Neural progenitor cell (in vitro differentiated cells): ENCODE data around the gene C12orf76. TPM values are rescaled to one million over a fixed set of nuclear protein-coding genes. Genes with fewer than 3 reads are reported as not detected.

Experiments used
- DNase-seq: peaks from one replicate; pipeline ENCODE4 v3.0.0-alpha.2; 2016; ENCODE audit warnings: low spot score
- H2AFZ ChIP-seq: fragments of 200-600 bp; sonication (generic); replicated peaks from 2 replicates; pipeline ENCODE4 v1.6.1; 2016; ENCODE audit warnings: antibody characterized with exemption
- H3F3A ChIP-seq: fragments of 200-600 bp; sonication (generic); 2 replicates; pipeline ENCODE4 v1.6.1; 2016; ENCODE audit warnings: antibody characterized with exemption, low read depth
- H3K27ac ChIP-seq: fragments of 200-600 bp; sonication (generic); 2 replicates; pipeline ENCODE4 v1.5.1; 2016; ENCODE audit warnings: mild to moderate bottlenecking
- H3K27me3 ChIP-seq: fragments of 200-600 bp; sonication (generic); 2 replicates; pipeline ENCODE4 v1.6.1; 2016; ENCODE audit warnings: mild to moderate bottlenecking, moderate library complexity
- H3K36me3 ChIP-seq: fragments of 200-600 bp; sonication (generic); 2 replicates; pipeline ENCODE4 v1.5.1; 2016
- H3K4me1 ChIP-seq: fragments of 200-600 bp; sonication (generic); 2 replicates; pipeline ENCODE4 v1.6.1; 2016; ENCODE audit warnings: mixed run types
- H3K4me2 ChIP-seq: fragments of 200-600 bp; sonication (generic); 2 replicates; pipeline ENCODE4 v1.6.1; 2016
- H3K4me3 ChIP-seq: fragments of 200-600 bp; sonication (generic); 2 replicates; pipeline ENCODE4 v1.5.1; 2016
- H3K79me2 ChIP-seq: fragments of 200-600 bp; sonication (generic); 2 replicates; pipeline ENCODE4 v1.6.1; 2016; ENCODE audit warnings: low read depth
- H3K9ac ChIP-seq: fragments of 200-600 bp; sonication (generic); 2 replicates; pipeline ENCODE4 v1.6.1; 2016
- H3K9me3 ChIP-seq: fragments of 200-600 bp; sonication (generic); 2 replicates; pipeline ENCODE4 v1.5.1; 2016; ENCODE audit warnings: low read depth
- H4K20me1 ChIP-seq: fragments of 200-600 bp; sonication (generic); 2 replicates; pipeline ENCODE4 v1.6.1; 2016; ENCODE audit warnings: low read depth
- H3K27ac Mint-ChIP-seq: 3 replicates; pipeline ENCODE4 v1.8.0; 2021; ENCODE audit warnings: mixed read lengths
- H3K27me3 Mint-ChIP-seq: 2 replicates; pipeline ENCODE4 v1.8.0; 2022; ENCODE audit warnings: low read depth, mild to moderate bottlenecking, inconsistent platforms, moderate library complexity, mixed read lengths; ENCODE audit not compliant: insufficient read depth
- H3K36me3 Mint-ChIP-seq: 3 replicates; pipeline ENCODE4 v1.8.0; 2021; ENCODE audit warnings: mixed read lengths
- H3K4me1 Mint-ChIP-seq: 3 replicates; pipeline ENCODE4 v1.8.0; 2021; ENCODE audit warnings: mixed read lengths
- H3K4me3 Mint-ChIP-seq: 3 replicates; pipeline ENCODE4 v1.8.0; 2021; ENCODE audit warnings: mild to moderate bottlenecking, moderate library complexity, mixed read lengths
- H3K9me3 Mint-ChIP-seq: 3 replicates; pipeline ENCODE4 v1.8.0; 2020; ENCODE audit warnings: mixed read lengths
- EZH2 ChIP-seq: fragments of 200-600 bp; sonication (generic); IDR thresholded peaks from 2 replicates; pipeline ENCODE4 v1.6.1; 2017; ENCODE audit warnings: antibody characterized with exemption, mild to moderate bottlenecking, moderate library complexity
- EZH2phosphoT487 ChIP-seq: fragments of 200-600 bp; sonication (generic); IDR thresholded peaks from 2 replicates; pipeline ENCODE4 v1.6.1; 2017; ENCODE audit warnings: antibody characterized with exemption
- total RNA-seq: library from RNA; depleted of rRNA; stranded (reverse); fragments of >200 nt; gene quantifications from 2 replicates; pipeline ENCODE4 v1.2.3, GENCODE V29; 2015; ENCODE audit warnings: low replicate concordance
- TF ChIP-seq, protein P1 (sequence below): fragments of 200-600 bp; sonication (generic); IDR thresholded peaks from 2 replicates; pipeline ENCODE4 v1.5.1; 2017; ENCODE audit warnings: antibody characterized with exemption, mild to moderate bottlenecking

C12orf76 gene
- total RNA-seq, 1 donor from 2014 or later, result 48.8 TPM

DNA sequence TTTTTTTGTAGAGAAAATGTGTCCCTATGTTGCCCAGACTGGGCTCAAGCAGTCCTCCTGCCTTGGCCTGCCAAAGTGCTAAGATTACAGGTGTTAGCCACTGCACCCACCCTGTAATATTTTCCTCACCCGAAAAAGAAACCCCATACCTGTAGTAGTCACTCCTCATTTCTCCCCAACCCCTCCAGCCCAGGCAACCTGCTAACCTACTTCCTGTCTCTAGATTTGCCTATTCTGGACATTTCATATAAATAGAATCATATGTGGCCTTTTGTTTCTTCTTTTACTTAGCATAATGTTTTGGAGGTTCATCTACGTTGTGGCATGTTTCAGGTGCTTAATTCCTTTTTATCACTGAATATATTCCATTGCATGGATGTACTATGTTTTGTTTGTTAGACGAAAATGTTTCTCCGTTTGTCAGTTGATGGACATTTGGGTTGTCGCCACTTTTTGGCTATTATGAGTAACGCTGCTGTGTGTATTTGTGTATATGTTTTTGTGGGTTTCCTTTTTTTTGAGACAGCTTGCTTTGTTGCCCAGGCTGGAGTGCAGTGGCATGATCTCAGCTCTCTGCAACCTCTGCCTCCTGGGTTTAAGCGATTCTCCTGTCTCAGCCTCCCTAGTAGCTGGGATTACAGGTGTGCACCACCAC lies 42.9 kb downstream of the C12orf76 start:
- no peak overlapping the region for H3K4me3 Mint-ChIP-seq
- H3K27ac Mint-ChIP-seq, result no peak overlapping the region
- TF ChIP-seq EZH2phosphoT487 (no peak), EZH2 (no peak)
- TF ChIP-seq, protein P1, sequence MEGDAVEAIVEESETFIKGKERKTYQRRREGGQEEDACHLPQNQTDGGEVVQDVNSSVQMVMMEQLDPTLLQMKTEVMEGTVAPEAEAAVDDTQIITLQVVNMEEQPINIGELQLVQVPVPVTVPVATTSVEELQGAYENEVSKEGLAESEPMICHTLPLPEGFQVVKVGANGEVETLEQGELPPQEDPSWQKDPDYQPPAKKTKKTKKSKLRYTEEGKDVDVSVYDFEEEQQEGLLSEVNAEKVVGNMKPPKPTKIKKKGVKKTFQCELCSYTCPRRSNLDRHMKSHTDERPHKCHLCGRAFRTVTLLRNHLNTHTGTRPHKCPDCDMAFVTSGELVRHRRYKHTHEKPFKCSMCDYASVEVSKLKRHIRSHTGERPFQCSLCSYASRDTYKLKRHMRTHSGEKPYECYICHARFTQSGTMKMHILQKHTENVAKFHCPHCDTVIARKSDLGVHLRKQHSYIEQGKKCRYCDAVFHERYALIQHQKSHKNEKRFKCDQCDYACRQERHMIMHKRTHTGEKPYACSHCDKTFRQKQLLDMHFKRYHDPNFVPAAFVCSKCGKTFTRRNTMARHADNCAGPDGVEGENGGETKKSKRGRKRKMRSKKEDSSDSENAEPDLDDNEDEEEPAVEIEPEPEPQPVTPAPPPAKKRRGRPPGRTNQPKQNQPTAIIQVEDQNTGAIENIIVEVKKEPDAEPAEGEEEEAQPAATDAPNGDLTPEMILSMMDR, result no peak
- Histone ChIP-seq H3K4me3 (no peak overlapping the region), H3K36me3 (no peaks in the 10 kb centered on the region), H3K79me2 (peaks cover under 1% of the 10 kb centered on the region), H3K27me3 (peaks cover 7% of the 10 kb centered on the region), H3K9ac (no peak overlapping the region), H3K4me2 (no peak overlapping the region), H3F3A (no peaks in the 10 kb centered on the region), H3K4me1 (no peaks in the 10 kb centered on the region), H3K9me3 (no peaks in the 10 kb centered on the region), H4K20me1 (no peaks in the 10 kb centered on the region), H3K27ac (no peak overlapping the region), H2AFZ (no peak overlapping the region)
- no peaks in the 10 kb centered on the region for H3K9me3 Mint-ChIP-seq
- no peak for DNase-seq
- peaks cover 4% of the 10 kb centered on the region for H3K36me3 Mint-ChIP-seq
- H3K27me3 Mint-ChIP-seq, result peaks cover 4% of the 10 kb centered on the region
- peaks cover 2% of the 10 kb centered on the region for H3K4me1 Mint-ChIP-seq

DNA sequence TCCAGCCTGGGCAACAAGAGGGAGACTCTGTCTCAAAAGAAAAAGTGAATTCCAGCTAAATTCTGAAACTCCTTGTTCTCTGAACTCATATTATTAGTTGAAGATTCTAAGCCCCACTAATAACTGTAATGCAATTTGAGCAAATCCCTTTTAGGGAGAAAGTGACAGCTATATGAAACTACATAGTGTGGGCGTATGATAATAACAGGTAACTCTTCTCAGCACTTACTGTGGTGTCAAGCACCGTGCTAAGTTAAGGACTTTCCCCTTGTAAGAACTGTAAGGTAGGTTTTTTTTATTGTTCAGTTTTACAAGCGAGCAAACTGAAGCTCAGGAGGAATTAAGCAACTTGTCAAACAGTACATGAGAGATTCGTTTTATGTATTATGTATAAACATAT lies 43.7 kb downstream of the C12orf76 start:
- H3K79me2 ChIP-seq, result peaks cover 3% of the 10 kb centered on the region
- H3K4me1 ChIP-seq, result peaks cover 4% of the 10 kb centered on the region
- H3K36me3 ChIP-seq, result no peaks in the 10 kb centered on the region
- peaks cover 4% of the 10 kb centered on the region for H3K27me3 Mint-ChIP-seq
- no peaks in the 10 kb centered on the region for H3K9me3 Mint-ChIP-seq
- H3F3A ChIP-seq, result no peaks in the 10 kb centered on the region
- H3K36me3 Mint-ChIP-seq, result peaks cover 4% of the 10 kb centered on the region
- H3K9ac ChIP-seq, result no peak overlapping the region
- no peak for TF ChIP-seq EZH2
- TF ChIP-seq, protein P1, result no peak
- no peak for DNase-seq
- H3K27ac Mint-ChIP-seq, result no peak overlapping the region
- no peak overlapping the region for H3K27ac ChIP-seq
- H3K4me3 Mint-ChIP-seq, result no peak overlapping the region
- H2AFZ ChIP-seq, result no peak overlapping the region
- peaks cover 16% of the 10 kb centered on the region for H3K27me3 ChIP-seq
- peaks cover 9% of the 10 kb centered on the region for H3K4me1 Mint-ChIP-seq
- no peak overlapping the region for H3K4me3 ChIP-seq
- no peaks in the 10 kb centered on the region for H4K20me1 ChIP-seq
- no peak overlapping the region for H3K4me2 ChIP-seq
- no peaks in the 10 kb centered on the region for H3K9me3 ChIP-seq

DNA sequence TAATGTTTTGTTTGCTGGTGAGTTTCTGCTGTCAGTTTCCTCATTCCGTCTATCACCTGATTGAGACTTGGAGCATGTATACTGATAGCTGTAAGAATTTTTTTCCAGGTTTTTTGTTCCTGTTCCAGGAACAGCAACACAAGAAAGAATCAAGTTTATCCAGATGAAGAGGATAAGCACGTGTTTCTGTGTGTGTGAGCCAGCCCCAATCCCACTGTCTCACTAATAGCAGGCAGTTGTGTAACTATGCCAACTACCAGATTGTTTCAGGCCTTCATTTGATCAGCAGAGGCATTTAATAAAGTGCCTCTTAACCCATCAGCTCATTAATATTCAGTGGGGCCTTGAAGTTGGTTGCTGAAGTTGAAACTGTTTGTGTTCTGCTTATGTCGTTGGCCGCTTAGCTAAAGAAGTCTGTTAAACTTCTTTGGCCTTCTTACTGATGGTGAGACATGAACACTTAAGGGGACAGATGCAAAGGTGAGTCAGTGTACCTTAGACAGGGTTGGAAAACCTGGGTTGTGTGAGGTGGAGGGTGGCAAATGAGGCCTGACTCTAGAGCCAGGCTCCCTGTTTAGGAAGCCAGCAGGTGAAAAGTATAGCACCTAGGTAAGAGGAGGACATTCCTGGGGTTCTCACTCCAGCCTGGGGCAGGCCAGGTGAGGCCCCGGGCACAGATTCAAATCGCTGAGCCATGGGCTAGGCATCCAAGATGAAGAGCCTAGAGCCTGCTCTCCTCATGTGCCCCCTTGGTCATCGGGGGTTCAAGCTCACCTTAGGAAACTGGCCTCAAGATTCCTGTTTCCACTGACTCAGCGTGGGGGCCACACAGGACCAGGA lies 45.4 kb downstream of the C12orf76 start:
- Histone ChIP-seq H3K9me3 (no peaks in the 10 kb centered on the region), H3K9ac (no peak overlapping the region), H2AFZ (no peak overlapping the region), H3F3A (peaks cover 2% of the 10 kb centered on the region), H3K4me3 (no peak overlapping the region), H3K27ac (no peak overlapping the region), H3K4me2 (no peak overlapping the region), H4K20me1 (no peaks in the 10 kb centered on the region), H3K4me1 (peaks cover 4% of the 10 kb centered on the region), H3K79me2 (peaks cover 3% of the 10 kb centered on the region), H3K27me3 (peaks cover 17% of the 10 kb centered on the region), H3K36me3 (no peaks in the 10 kb centered on the region)
- Mint-ChIP-seq H3K27me3 (peaks cover 9% of the 10 kb centered on the region), H3K36me3 (peaks cover 4% of the 10 kb centered on the region), H3K9me3 (no peaks in the 10 kb centered on the region), H3K4me3 (no peak overlapping the region), H3K27ac (peak overlapping the region; percentile 3), H3K4me1 (peaks cover 16% of the 10 kb centered on the region)
- TF ChIP-seq, protein P1, result no peak
- TF ChIP-seq EZH2phosphoT487 (no peak), EZH2 (no peak)
- no peak for DNase-seq
